Neural progenitor cell (in vitro differentiated cells): ENCODE measurements around the gene GKN2.

Experiments used
- CTCF ChIP-seq: fragments of 200-600 bp; sonication (generic); IDR thresholded peaks from 2 replicates; pipeline ENCODE4 v1.5.1; 2017; ENCODE audit warnings: antibody characterized with exemption, mild to moderate bottlenecking
- EZH2 ChIP-seq: fragments of 200-600 bp; sonication (generic); IDR thresholded peaks from 2 replicates; pipeline ENCODE4 v1.6.1; 2017; ENCODE audit warnings: antibody characterized with exemption, mild to moderate bottlenecking, moderate library complexity
- EZH2phosphoT487 ChIP-seq: fragments of 200-600 bp; sonication (generic); IDR thresholded peaks from 2 replicates; pipeline ENCODE4 v1.6.1; 2017; ENCODE audit warnings: antibody characterized with exemption

GRCh38 chr2:68901561-68901960 is 51.1 kb downstream of the GKN2 start:
- TF ChIP-seq CTCF (no peak), EZH2phosphoT487 (no peak), EZH2 (no peak)
